ENCODE data around the gene NOM1.

NOM1 gene

GRCh38 chr7:157005456-157006204 lies 56.1 kb downstream of the NOM1 start:
- peak; percentile 32 for DNase-seq

- DNase-seq, result no peak
Measured at GRCh38 chr7:157006205-157006747, 56.8 kb downstream of the NOM1 start.

- DNase-seq, result no peak
Measured at GRCh38 chr7:157006829-157007469, 57.4 kb downstream of the NOM1 start.

GRCh38 chr7:157007470-157008066 lies 58.1 kb downstream of the NOM1 start:
- no peak for DNase-seq

GRCh38 chr7:157008206-157009169 lies 59.0 kb downstream of the NOM1 start:
- DNase-seq, result no peak

- DNase-seq, result no peak
Measured at GRCh38 chr7:157009170-157009777, 59.8 kb downstream of the NOM1 start.

- no peak for DNase-seq
Measured at GRCh38 chr7:157009778-157010587, 60.5 kb downstream of the NOM1 start.

- DNase-seq, result peak; percentile 67
Measured at GRCh38 chr7:157010588-157011332, 61.2 kb downstream of the NOM1 start, which contains the start of gene MNX1. MNX1 (minus strand) TSS chr7:157010663; CDS start chr7:157010350, 313 bp downstream.

- DNase-seq, result peak; percentile 33
Measured at GRCh38 chr7:157011333-157012112, 62.0 kb downstream of the NOM1 start.

- no peak for DNase-seq
Measured at GRCh38 chr7:157012113-157012547, 62.6 kb downstream of the NOM1 start.

- DNase-seq, result no peak
Measured at GRCh38 chr7:157013101-157013500, 63.6 kb downstream of the NOM1 start.

GRCh38 chr7:157013602-157014549 lies 64.4 kb downstream of the NOM1 start:
- DNase-seq, result no peak

GRCh38 chr7:157014635-157015555 lies 65.4 kb downstream of the NOM1 start:
- no peak for DNase-seq

GRCh38 chr7:157016024-157016351 lies 66.5 kb downstream of the NOM1 start:
- no peak for DNase-seq

- peak; percentile 68 for DNase-seq
Measured at GRCh38 chr7:157016352-157017041, 67.0 kb downstream of the NOM1 start.

GRCh38 chr7:157017149-157017548 lies 67.6 kb downstream of the NOM1 start:
- DNase-seq, result no peak
